Measurements from ENCODE around the gene STAT5A.
"Not testable (repeated sequence)": the region's sequence is repeated elsewhere in the genome, so short reads cannot be mapped to it uniquely, and the experiment has no call there.

STAT5A gene

GRCh38 chr17:42286411-42287221 is 1.7 kb upstream of the STAT5A start:
- no peak for DNase-seq

- DNase-seq: peak; percentile 45
These were observed 857 bp upstream of the STAT5A start for GRCh38 chr17:42287305-42287976.

- peak; percentile 54 for DNase-seq
These were observed 709 bp downstream of the STAT5A start for GRCh38 chr17:42288803-42289610.

- peak; percentile 74 for DNase-seq
These were observed 1.4 kb downstream of the STAT5A start for GRCh38 chr17:42289611-42290181.

- no peak for DNase-seq
These were observed 2.3 kb downstream of the STAT5A start for GRCh38 chr17:42290577-42290976.

- DNase-seq: no peak
These were observed 2.8 kb downstream of the STAT5A start for GRCh38 chr17:42291129-42291528.

GRCh38 chr17:42294469-42295398 is 6.4 kb downstream of the STAT5A start:
- no peak for DNase-seq

- DNase-seq: no peak
These were observed 7.7 kb downstream of the STAT5A start for GRCh38 chr17:42296012-42296411.

GRCh38 chr17:42297775-42298174 is 9.5 kb downstream of the STAT5A start:
- DNase-seq: not testable (repeated sequence)

- not testable (repeated sequence) for DNase-seq
These were observed 11.1 kb downstream of the STAT5A start for GRCh38 chr17:42299361-42299760.

GRCh38 chr17:42299913-42300312 is 11.6 kb downstream of the STAT5A start:
- not testable (repeated sequence) for DNase-seq

GRCh38 chr17:42301022-42301421 is 12.7 kb downstream of the STAT5A start:
- no peak for DNase-seq

GRCh38 chr17:42303694-42304093 is 15.4 kb downstream of the STAT5A start:
- no peak for DNase-seq

GRCh38 chr17:42304187-42305030 is 16.1 kb downstream of the STAT5A start:
- no peak for DNase-seq

- not testable (repeated sequence) for DNase-seq
These were observed 16.7 kb downstream of the STAT5A start for GRCh38 chr17:42305031-42305330.

GRCh38 chr17:42305543-42306384 is 17.5 kb downstream of the STAT5A start:
- DNase-seq: no peak

- DNase-seq: no peak
These were observed 18.0 kb downstream of the STAT5A start for GRCh38 chr17:42306385-42306667.

- no peak for DNase-seq
These were observed 19.1 kb downstream of the STAT5A start for GRCh38 chr17:42307362-42307927.

- no peak for DNase-seq
These were observed 20.1 kb downstream of the STAT5A start for GRCh38 chr17:42308446-42308845.

- no peak for DNase-seq
These were observed 20.8 kb downstream of the STAT5A start for GRCh38 chr17:42309142-42309541.
